Epithelial cell of prostate (primary cell): ENCODE data around the gene PLXNB2.

Experiments used
- DNase-seq: peaks from one replicate; pipeline ENCODE4 v3.0.0-alpha.2; 2011; ENCODE audit warnings: low read depth, low spot score
- H3K27ac ChIP-seq: fragments of 450-650 bp; 2 replicates; pipeline ENCODE4 v1.5.1; 2017; ENCODE audit warnings: mild to moderate bottlenecking

The PLXNB2 gene

DNA sequence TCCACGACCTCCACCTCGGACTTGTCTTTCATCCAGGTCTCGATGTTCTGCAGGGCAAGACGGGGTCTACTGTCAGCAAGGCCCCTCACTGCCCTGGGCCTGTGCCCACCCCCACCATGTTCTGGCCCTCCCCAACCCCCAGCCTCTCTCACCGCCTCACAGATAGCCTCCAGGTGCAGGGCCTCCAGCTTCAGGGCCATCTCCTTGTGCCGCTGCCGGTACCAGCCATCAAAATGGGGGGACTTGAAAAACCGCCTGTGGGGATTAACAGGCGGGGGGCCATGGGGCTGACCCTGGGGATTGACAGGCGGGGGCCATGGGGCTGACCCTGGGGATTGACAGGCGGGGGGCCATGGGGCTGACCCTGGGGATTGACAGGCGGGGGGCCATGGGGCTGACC is 4.9 kb upstream of the PLXNB2 start:
- no peak for DNase-seq
- no peak overlapping the region for H3K27ac ChIP-seq

DNA sequence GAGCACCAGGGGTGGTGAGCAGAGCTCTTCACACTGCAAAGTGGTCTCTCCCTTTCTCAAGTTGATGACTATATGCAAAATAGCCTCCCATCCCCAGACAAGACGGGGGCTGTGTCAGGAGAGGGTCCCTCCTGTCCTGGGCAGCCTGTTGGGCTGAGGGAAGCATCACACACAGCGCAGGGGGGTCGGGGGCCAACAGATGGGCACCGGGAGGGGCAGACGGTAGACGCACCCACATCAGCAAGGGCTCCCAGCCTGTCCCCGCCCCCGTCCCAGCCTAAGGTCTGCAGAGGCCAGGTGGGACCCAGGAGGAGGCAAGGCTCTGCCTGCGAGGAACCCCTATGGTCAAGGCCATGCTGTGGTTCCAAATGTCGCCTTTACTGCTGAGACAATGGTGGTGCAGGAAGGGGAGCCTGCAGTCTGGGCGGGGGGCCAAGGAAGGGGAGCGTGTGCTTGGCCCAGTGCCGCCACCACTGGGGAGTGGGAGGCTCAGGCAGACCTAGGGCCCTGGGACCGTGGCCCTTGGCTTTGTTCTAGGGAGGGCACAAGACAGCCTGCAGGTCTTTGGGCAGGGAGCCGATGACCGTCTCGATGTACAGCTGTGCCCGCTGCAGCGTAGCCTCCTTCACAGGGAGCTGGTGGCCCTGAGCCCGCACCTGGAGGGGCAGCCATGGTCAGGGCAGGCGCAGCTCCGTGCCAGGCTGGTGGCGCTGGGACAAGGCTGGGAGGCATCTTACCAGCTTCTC is 4.3 kb upstream of the PLXNB2 start:
- no peak overlapping the region for H3K27ac ChIP-seq
- DNase-seq = no peak

DNA sequence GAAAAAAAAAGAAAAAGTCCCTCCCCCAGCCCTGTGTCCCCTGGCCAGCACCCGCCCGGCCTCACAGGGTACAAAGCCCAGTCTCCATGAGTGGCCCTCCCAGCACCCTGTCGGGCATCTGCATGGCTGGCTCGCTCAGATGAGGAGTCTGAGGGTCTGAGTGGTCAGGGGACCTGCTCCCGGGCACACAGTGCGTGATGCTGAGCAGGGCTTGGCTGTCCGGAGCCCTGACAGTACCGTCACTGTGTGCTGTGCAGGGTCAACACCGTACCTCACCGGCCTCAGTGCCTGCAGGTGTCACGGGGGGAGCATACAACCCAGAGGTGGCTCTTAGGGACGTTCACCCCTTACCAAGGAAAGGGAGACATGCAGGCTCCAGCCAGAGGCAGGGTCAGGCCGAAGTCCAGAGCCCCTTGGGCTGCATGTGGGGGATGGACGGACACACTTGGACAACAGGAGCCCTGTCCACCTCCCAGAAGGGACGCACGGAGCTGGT is 3.6 kb upstream of the PLXNB2 start:
- DNase-seq = no peak
- no peak overlapping the region for H3K27ac ChIP-seq

DNA sequence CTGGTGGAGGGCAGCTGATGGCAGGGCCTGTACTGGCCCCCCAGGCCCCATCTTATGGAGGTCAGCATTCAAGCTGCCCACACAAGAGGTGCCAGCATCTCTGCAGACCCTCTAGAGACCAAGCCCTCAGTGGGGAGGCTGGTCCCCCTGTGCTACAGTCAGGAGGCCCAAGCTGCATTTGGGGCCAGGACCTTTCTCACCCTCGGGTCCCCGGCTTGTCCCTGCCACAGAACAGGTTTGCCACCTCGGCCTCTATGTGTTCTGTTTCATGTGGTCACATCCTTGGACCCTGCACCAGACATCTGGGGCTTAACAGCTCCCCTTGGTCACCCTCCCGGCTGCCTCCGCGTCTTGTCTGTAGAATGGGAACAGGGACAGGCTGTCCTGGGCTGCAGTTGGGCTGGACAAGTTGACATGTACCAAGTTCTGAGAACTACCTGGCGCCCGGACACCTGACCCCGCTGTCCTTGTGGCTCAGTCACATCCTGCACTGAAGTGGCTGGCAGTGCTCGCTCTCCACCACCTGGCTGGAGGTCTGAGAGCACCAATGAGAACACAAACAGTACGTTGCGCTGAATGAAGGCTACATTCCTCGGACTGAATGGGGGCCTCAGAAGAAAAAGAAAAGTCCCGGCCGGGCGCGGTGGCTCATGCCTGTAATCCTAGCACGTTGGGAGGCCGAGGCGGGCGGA is 2.7 kb upstream of the PLXNB2 start:
- no peak overlapping the region for H3K27ac ChIP-seq
- no peak for DNase-seq

DNA sequence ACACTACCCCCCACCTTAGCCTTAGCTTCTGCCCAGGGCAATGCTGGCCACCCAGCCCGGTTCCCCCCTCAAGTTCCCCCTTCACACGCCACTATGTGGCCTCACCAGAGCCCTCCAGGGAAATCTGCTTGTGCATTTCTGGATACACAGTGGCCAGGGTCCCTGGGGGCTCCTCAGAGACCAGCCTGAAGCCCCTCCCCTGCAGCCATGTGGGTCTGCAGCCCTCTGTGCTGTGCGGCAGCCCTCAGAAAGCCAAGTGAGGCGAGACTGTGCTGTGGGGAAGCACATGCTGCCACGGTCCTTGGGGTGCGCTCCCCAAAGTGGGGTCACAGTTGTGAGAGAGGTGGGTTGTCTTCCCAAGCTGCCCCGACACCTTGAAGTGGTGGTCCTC is 2.1 kb upstream of the PLXNB2 start:
- no peak overlapping the region for H3K27ac ChIP-seq
- no peak for DNase-seq

DNA sequence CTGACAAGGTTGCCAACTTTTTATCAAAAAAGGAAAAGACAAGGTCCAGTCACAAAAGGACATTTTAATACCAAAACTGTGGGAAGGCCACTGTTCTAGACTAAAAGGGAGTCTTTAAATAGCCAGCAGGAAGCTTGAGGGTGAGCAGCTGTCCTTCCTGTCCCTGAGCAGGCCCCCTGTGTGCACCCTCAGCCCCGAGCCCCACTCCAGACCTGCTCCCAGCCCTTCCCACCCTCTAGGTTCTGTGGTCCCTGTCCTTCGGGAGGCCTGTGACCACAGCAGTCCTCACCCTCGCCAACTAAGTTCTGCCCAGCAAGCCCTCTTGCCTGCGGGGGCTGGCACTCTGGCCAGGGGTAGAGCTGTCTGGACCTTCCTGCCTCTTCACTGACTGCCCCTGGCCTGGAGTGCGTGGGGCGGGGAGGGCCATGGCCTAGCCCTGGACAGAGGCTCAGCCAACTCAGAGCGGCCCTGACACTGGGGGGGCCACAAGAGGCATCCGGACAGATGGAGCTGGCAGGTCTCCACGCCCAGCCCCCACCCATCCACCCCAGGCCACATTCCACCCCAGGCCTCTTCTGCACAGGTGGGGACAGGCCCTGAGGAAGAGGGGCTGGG is 1.6 kb upstream of the PLXNB2 start:
- no peak overlapping the region for H3K27ac ChIP-seq

DNA sequence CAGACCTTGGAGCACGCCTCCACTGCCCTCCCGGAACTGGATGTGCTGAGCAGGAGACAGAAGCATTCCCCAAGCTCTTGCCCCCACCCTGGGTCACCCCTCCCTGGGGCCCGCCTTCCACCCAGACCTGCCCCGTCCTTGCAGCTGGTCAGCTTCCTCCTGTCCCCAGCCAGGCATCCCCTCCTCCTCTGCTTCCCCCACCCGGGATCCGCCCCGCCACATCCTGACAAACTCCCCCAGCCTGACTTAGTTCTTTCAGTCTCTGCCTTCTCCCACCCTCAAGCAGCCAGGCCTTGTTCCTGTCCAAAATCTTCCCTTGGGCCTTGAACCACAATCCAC is 1.1 kb upstream of the PLXNB2 start:
- H3K27ac ChIP-seq = no peak overlapping the region
- DNase-seq = no peak

More for the DNA sequence above, 1.6 kb upstream of the PLXNB2 start:
- DNase-seq = no peak

DNA sequence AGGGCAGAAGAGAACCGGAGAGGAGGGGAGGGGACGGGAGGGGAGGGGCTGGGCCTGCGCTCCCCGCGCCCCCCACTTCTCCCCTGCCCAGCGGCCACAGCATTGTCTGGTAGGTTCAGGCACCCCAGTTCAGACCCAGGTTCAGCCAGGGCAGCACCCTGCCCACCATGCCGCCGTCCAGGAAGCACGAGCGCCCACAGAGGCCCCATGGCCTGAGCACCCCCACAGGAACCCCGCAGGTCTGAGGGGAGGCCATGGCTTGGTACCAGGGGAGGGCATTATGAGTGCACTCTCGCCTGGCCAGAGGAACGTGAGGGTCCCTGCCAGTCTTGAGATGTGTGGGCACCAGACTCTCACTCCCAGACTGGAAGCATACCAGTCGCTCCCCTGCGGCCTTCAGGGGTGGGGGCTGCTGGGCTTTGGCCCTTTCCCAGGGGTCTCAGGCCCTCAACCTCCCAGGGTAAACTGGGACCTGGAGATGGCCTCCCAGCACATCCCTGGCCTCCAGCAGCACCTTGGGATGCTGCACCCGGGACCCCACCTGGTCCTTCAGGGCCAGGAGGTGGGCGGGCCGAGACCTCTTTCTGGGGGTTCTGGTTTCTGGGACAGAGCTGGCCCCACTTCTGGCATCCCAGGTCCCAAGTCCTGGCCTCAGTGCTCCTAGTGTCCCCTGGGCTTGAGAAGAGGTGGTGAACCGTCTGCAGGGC is 597 bp upstream of the PLXNB2 start:
- no peak overlapping the region for H3K27ac ChIP-seq

DNA sequence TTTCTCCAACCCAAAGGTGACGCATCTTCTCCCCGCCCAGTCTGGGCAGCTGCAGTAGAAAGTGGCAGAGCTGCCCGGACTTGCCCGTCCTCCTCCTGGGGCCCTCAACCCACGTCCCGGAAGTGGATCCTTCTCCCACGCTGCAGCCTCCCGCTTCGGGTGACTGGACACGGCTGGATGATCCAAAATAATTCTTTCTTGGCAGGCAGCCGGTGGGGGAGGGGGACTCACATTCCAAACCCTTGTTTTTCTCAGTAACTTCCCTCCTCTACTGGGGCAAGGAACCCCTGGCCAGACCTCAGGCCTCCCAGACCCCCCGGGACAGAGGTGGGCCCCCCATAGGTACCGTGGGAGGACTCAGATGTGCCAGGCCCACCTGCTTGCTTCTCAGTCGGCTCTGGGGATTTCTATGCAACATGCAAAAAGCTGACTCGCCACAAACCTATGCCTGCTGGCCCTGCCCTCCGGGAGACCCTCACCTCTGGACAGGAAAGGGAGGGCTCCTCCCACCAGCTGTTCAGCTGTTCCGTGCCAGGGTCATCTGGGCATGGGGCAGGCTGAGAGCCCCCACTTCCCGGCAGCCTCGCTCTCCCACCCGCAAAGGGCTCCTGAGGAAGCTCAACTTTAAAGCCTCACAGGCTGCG is 1.4 kb downstream of the PLXNB2 start:
- peak overlapping the region; percentile 99 for H3K27ac ChIP-seq
- DNase-seq = peak; percentile 92

More for the DNA sequence above, 597 bp upstream of the PLXNB2 start:
- no peak for DNase-seq

DNA sequence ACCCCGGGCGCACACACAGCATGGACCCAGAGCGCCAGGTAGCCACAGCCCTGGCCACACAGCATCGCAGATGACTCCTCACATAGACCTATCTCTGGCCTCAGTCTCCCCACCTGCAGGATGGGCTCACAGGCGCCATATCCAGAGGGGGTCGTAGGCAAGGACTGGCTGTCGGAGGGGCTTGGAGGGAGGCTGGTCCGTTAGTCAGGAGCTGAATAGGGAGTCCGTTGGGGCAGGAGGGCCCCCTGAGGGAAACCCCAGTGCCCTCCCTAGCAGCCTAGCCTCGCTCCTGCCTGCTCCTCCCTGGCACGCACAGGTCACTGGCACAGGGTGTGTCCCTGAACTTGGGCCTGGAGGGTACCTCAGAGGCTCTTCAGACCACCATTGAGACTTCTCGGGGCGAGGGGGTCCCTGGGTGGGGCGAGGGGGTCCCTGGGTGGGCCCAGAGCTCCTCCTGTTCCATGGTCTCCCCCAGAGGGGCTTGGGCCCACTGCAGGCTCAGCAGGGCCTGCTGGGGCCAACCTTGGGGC is 2.0 kb downstream of the PLXNB2 start:
- peak overlapping the region; percentile 99 for H3K27ac ChIP-seq
- no peak for DNase-seq

DNA sequence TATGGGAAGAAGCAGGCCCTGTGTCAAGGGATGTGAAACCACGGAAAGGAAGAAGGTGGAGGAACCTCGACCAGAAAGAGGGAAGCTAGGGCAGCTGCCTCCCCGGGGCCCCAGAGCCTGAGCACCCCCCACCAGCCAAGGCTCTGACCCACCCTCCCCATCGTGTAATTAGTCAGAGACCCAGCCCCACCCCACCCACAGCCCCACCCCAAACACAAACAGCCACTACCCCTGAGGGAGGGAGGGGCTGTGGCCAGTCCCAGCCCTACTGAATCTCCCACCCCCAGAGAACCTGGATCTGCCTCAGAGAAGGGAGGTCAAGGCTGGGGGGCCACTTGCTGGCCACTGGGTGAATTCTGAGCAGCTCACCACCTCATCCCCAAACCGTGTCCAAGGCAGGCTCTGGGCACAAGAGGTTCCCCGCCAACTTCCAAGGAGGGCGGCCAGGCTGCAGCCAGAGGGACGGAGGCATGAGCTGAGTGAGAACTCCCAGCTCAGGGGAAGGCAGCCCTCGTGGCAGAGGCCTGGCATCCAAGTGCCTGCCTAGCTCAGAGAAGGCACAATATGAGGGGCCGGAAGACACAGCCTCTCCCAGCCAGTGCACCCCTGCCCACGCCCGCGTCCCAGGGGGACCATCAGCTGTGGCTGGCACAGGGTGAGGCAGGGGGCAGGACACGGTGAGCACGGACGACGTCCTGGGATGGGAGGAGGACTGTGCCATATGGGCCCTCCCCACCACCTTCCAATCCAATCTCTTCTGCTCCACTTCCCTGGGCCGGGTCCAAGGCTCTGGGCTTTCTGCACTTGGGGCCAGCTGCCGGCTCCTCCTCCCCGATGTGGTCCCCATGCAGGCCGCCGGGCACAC is 2.7 kb downstream of the PLXNB2 start:
- peak overlapping the region; percentile 99 for H3K27ac ChIP-seq
- DNase-seq = no peak

DNA sequence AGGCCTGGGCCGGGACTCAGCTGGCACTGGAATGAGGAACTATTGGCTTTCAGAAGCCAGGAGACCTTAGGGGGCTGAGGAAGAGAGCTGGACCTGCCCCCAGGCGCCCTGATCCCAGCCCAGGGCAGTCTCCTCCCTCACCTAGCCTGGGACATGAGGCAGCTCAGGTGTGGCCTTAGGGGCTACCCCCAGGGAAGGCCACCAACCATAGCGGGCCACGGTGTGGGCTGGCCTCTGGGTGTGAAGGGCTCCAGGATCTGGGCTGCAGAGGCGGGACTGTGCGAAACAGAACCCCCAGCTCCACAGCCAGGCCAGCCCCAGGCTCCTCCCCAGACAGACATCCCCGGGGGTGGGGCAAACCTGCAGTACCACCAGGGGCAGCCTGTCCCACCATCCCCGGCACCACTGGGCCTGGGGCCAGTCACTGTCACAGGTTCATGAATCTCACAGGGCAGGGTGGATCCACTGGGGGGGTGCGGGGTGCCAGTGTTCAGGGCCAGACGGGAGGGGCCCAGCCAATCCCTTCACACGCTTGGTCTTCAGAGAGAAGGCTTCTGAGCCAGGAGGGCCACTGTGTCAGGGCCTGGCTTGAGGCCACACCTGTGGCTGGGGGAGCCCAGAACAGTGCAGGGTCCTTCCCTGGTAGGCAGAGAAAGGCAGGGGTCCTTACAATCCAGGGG is 3.5 kb downstream of the PLXNB2 start:
- DNase-seq = no peak
- H3K27ac ChIP-seq = peak overlapping the region; percentile 99

DNA sequence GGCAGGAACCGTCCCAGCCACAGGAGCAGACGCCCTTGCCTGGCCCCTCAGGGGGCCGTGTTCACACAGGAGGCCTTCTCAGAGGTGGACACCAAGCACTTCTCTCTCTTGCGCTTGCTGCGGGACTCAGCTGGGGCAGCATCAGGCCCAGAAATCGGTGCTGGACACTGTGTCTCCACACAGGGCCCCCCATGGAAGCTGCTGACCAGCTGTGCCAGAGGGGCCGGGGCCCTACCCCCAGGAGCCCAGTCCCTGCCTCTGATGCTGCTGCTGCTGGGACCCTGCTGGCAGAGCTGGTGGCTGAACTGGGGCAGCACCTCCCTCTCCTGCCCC is 4.0 kb downstream of the PLXNB2 start:
- DNase-seq = no peak
- peak overlapping the region; percentile 99 for H3K27ac ChIP-seq

DNA sequence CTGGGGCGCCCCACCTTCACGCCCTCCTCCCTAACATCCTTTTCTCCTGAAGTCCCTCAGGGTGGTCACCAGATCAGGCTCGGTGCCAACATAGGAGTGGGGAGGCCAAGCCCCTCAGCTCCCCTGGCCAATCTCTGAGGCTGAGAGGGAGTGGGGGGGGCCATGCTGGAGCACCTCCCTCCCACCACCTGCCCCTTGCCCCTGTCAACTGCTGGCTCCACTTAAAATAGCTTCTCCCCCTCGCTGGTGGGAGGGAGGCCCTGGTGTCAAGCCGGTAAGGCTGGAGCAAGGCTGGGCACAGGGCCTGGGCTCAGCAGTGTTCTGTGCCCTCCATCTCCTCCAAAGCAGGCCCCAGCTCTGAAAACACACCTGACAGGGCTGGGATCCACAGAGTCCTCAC is 4.9 kb downstream of the PLXNB2 start:
- peak overlapping the region; percentile 99 for H3K27ac ChIP-seq

DNA sequence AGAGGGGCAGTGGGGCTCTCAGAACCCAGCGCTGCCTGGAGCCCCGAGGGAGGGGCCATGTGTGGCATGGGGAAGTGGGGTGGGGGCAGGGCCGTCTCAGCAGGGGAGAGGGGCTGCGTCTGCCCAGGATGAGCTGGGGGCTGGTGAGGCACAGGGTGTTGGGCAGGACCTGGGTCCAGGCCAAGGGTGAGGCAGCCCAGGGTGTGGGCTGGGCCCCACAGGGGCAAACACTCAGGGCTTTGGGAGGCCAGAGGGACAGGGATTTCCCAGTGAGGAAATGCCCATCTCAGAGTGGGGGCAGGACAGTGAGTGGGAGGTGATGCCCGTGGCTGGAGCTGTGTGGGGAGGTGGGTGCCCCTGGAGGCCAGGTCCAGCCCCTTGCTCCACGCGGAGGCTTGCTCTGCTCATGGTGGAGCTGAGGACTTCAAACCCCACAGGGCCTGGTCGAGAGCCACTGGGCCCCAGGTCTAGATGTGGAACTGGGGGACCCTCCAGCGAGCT is 5.4 kb downstream of the PLXNB2 start:
- peak overlapping the region; percentile 99 for H3K27ac ChIP-seq
- no peak for DNase-seq

More for the DNA sequence above, 4.9 kb downstream of the PLXNB2 start:
- DNase-seq = no peak

DNA sequence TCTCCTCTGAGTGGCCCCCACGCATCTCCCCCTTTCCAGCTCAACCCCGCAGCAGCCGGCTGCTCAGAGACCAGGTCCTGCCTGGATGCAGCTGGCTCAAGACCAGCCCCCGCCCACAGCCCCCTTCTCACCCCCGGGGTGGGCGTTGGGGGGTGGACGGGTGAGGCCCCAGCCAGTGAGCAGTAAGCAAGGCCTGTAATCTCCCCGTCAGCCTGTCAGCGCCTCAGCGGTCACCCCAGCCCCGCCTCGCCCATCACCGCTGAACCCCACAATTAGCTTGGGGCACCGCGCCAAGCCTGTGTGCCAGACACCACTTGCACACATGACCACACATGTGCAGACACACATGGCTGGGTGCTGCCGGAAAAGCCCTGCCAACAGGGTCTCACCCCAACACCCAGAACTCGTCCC is 5.9 kb downstream of the PLXNB2 start:
- peak overlapping the region; percentile 99 for H3K27ac ChIP-seq
- DNase-seq = no peak

DNA sequence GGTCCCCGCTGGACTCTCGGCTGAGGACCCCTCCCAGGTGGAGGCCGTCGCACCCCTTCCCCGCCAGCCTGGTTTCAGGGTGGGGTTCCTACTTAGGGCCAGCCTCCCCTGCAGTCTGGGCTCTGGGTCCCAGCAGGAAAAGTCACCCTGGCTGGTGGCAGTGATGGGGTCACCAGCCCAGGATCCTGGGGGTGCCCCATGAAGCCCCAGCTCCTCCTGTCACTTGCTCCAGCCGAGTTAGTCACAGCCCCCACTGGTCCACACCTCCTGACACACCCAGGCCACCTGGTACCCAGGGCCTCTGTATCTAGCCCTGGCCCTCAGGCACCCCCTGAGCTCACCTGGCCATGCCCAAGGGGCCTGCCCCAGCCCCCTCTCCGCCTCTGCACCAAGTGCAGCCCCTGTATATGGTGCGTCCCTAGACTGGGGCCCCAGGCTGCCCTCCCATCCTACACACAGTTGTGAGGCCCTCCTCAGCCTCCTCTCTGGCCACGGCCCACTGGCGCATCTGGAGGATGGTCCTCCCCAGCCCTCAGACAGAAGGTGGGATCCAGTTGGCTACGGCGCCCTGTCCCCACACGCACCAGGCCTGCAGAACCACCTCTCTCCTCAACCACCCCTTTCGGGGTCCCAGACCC is 6.7 kb downstream of the PLXNB2 start:
- DNase-seq = no peak
- H3K27ac ChIP-seq = peak overlapping the region; percentile 99
